Testis (tissue), 3 donors: ENCODE data around the gene SLC49A3. TPM values are rescaled to one million over a fixed set of nuclear protein-coding genes. Genes with fewer than 3 reads are reported as not detected.

ENCODE experiments used
- DNase-seq: peaks from one replicate; pipeline ENCODE4 v3.0.0-alpha.2; 2019
- H3K27ac ChIP-seq, 2 donors: fragments of 200-600 bp; sonication (generic); one replicate each; pipeline ENCODE4 v1.5.1; 2019
- H3K27me3 ChIP-seq: fragments of 200-600 bp; sonication (generic); one replicate; pipeline ENCODE4 v1.5.1; 2019
- H3K36me3 ChIP-seq: fragments of 200-600 bp; sonication (generic); one replicate; pipeline ENCODE4 v1.5.1; 2017; ENCODE audit warnings: low read depth; ENCODE audit errors: missing control alignments
- H3K4me1 ChIP-seq: fragments of 200-600 bp; sonication (generic); one replicate; pipeline ENCODE4 v1.5.1; 2019
- H3K4me3 ChIP-seq, 2 donors: fragments of 200-600 bp; sonication (generic); one replicate each; pipeline ENCODE4 v1.5.1; 2017 to 2019
- H3K9me3 ChIP-seq: fragments of 200-600 bp; sonication (generic); one replicate; pipeline ENCODE4 v1.5.1; 2017
- POLR2A ChIP-seq: fragments of 450-650 bp; IDR thresholded peaks from one replicate; pipeline ENCODE4 v1.6.1; 2017; ENCODE audit warnings: antibody characterized with exemption, mild to moderate bottlenecking, moderate library complexity
- WGBS, 2 donors: methylation state at CpG; one replicate each; pipeline ENCODE4 v1.1.5; 2018; 5-methylcytosine and 5-hydroxymethylcytosine counted together
- intact Hi-C: fragments of 100-400 bp; cut with DNase I; formaldehyde crosslinking; loops from one replicate; pipeline ENCODE4 v1.15.1; 2023; ENCODE audit warnings: low total_unique reads
- polyA plus RNA-seq: library from polyadenylated mRNA; stranded (reverse); fragments of 350-450 nt; fragmentation: Illumina TruSeq; extraction: RNeasy Lipid Tissue Mini Kit (QIAGEN cat#74804); gene quantifications from one replicate; pipeline ENCODE4 v1.2.3, GENCODE V29; 2014; ENCODE audit warnings: low read depth, low replicate concordance; ENCODE audit not compliant: insufficient read depth
- total RNA-seq, 2 donors: library from RNA; depleted of rRNA; stranded (reverse); fragments of >200 nt; gene quantifications; one replicate each; pipeline ENCODE4 v1.2.3, GENCODE V29; 2016
- TF ChIP-seq, protein P1 (sequence below), 3 experiments: fragments of 450-650 bp in 2 of 3; fragments of 200-600 bp in 1 of 3; sonication (generic) in 1 of 3; IDR thresholded peaks; one replicate each; pipeline ENCODE4 v1.5.1; 2016 to 2019; ENCODE audit warnings: antibody characterized with exemption in 3 of 3, mild to moderate bottlenecking in 2 of 3, moderate library complexity in 1 of 3

The SLC49A3 gene
- total and polyA plus RNA-seq, 3 donors from 2014 or later: 7.3 to 23.5 (median 10.1) TPM

DNA sequence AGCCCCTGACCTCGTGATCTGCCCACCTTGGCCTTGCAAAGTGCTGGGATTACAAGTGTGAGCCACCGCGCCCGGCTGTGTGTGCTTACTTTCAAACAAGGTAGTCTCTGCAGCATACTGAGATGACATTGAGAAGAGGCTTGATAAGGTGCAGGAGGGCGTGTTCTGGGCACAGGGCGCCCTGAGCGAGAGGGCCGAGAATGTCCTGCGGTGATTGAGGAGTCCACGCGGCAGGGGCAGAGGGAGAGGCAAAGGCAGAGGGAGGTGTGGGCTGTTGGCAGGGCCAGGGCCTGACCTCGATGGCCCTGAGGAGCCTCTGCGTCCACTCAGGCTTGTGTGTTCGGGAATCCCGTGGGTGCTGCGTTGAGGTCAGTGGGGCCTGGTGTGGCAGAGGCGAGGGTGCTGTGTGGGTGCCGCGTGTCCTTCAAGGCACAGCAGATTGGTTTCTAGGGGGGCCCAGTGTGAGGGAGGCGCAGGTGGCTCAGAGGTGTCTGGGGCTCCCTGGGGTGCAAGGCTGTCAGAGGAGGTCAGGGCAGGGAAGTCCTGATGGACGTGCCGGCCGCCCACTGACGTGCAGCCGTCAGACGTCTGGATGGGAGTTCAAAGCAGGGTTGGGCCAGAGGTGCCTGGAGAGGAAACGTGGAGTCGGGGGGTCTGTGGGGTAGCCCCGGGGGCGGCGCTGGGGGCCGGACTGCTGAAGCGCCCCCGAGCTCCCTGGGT is 28.8 kb upstream of the SLC49A3 start:
- H3K4me1 ChIP-seq: peaks cover 27% of the 10 kb centered on the region
- H3K27me3 ChIP-seq: no peaks in the 10 kb centered on the region
- intact Hi-C loops: no loop called here
- H3K36me3 ChIP-seq: no peaks in the 10 kb centered on the region
- TF ChIP-seq POLR2A: no peak
- TF ChIP-seq, protein P1, sequence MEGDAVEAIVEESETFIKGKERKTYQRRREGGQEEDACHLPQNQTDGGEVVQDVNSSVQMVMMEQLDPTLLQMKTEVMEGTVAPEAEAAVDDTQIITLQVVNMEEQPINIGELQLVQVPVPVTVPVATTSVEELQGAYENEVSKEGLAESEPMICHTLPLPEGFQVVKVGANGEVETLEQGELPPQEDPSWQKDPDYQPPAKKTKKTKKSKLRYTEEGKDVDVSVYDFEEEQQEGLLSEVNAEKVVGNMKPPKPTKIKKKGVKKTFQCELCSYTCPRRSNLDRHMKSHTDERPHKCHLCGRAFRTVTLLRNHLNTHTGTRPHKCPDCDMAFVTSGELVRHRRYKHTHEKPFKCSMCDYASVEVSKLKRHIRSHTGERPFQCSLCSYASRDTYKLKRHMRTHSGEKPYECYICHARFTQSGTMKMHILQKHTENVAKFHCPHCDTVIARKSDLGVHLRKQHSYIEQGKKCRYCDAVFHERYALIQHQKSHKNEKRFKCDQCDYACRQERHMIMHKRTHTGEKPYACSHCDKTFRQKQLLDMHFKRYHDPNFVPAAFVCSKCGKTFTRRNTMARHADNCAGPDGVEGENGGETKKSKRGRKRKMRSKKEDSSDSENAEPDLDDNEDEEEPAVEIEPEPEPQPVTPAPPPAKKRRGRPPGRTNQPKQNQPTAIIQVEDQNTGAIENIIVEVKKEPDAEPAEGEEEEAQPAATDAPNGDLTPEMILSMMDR (IDR thresholded peaks at IDR 0.05): no peak
- no peaks in the 10 kb centered on the region for H3K9me3 ChIP-seq
- no peak overlapping the region for H3K4me3 ChIP-seq
- no peak for DNase-seq
- H3K27ac ChIP-seq: no peak overlapping the region
- whole genome bisulfite sequencing, 2 donors: 78 to 83% methylated on average over 20 to 34 of the region's 34 CpGs

DNA sequence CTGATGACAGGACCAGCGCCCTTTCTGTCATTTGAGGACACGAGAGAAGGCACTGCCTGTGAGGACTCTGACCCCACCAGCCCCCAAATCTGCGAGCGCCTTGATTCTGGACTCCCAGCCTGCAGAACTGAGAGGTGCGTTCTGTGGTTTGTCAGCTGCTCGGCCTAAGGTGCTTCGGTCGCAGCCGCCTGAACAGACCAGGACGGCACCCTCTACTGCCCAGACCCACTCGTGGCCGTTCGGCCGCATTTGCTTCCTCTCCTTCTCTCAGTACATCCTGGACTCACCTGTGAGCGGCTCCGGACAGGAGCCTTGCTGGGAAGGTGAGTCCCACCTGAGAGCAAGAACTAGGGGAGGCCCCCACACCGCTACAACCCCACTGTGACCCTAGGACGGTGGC is 25.1 kb upstream of the SLC49A3 start:
- WGBS, 2 donors: 93 to 95% methylated on average over 10 to 18 of the region's 18 CpGs
- Histone ChIP-seq H3K4me3 (no peak overlapping the region), H3K9me3 (no peaks in the 10 kb centered on the region), H3K4me1 (peaks cover 8% of the 10 kb centered on the region), H3K27ac (no peak overlapping the region), H3K36me3 (no peaks in the 10 kb centered on the region), H3K27me3 (no peaks in the 10 kb centered on the region)
- intact Hi-C loops: no loop called here
- TF ChIP-seq, protein P1 (IDR thresholded peaks at IDR 0.05): no peak
- no peak for TF ChIP-seq POLR2A
- DNase-seq: no peak

DNA sequence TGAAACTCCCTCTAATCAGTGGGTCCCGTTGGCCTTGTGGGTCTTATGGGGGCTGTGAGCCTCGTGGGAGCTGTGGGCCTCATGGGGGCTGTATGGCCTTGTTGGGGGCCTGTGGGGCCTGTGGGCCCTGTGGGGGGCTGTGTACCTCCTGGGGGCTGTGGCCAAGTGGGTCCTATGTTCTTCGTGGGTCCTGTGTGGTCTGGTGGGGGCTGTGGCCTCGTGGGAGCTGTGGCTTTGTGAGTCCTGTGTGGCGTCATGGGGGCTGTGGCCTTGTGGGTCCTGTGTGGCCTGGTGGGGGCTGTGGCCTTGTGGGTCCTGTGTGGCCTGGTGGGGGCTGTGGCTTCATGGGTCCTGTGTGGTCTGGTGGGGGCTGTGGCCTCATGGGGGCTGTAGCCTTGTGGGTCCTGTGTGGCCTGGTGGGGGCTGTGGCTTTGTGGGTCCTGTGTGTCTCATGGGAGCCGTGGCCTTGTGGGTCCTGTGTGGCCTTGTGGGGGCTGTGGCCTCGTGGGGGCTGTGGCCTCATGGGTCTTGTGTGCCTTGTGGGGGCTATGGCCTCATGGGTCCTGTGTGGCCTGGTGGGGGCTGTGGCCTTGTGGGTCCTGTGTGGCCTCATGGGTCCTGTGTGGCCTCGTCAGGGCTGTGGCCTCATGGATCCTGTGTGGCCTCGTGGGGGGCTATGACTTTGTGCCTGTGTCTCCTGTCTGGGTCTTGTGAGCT is 24.1 kb upstream of the SLC49A3 start:
- DNase-seq: no peak
- Histone ChIP-seq H3K9me3 (no peaks in the 10 kb centered on the region), H3K4me3 (no peak overlapping the region), H3K36me3 (no peaks in the 10 kb centered on the region), H3K27me3 (no peaks in the 10 kb centered on the region), H3K4me1 (peaks cover 13% of the 10 kb centered on the region), H3K27ac (no peak overlapping the region)
- WGBS, 2 donors: 75 to 79% methylated on average over 4 to 9 of the region's 9 CpGs
- intact Hi-C loops: no loop called here
- no peak for TF ChIP-seq POLR2A
- TF ChIP-seq, protein P1 (IDR thresholded peaks at IDR 0.05): no peak

DNA sequence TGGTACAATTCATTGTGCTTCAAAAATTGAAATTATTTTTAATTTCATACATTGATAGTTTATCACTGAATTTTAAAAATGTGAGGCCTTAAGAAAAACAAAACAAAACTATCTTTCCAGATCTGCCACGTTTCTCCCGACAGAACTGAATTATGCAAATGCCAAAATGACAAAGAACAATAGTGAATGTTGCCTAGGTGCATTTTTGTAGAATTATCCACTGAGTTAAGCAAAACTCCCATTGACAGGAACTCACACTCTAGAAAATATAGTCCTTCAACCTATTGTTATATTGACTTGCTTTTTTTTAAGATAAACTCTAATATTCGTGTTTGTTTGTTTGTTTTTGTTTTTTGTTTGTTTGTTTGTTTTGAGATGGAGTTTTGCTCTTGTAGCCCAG is 23.1 kb upstream of the SLC49A3 start:
- Histone ChIP-seq H3K9me3 (no peaks in the 10 kb centered on the region), H3K36me3 (no peaks in the 10 kb centered on the region), H3K4me3 (no peak overlapping the region), H3K4me1 (peaks cover 15% of the 10 kb centered on the region), H3K27ac (no peak overlapping the region), H3K27me3 (no peaks in the 10 kb centered on the region)
- intact Hi-C loops: no loop called here
- TF ChIP-seq, protein P1 (IDR thresholded peaks at IDR 0.05): no peak
- DNase-seq: no peak
- WGBS, 2 donors: 62 to 69% methylated on average over 3 of the region's 3 CpGs
